Sigmoid colon (tissue), 7 donors: ENCODE results near the gene SGCB. TPM values are rescaled to one million over a fixed set of nuclear protein-coding genes. Genes with fewer than 3 reads are reported as not detected.
A peak's percentile ranks its signal among the peaks of the same experiment; 100 is the strongest.

Experiments used
- DNase-seq: peaks from one replicate; pipeline ENCODE4 v3.0.0-alpha.2; 2019
- H3K27ac ChIP-seq, 4 donors: fragments of 200-600 bp; sonication (generic); one replicate each; pipeline ENCODE4 v1.5.1; 2016 to 2019; ENCODE audit warnings: mild to moderate bottlenecking in 1 of 4
- H3K27me3 ChIP-seq, 3 donors: fragments of 200-600 bp; sonication (generic); one replicate each; pipeline ENCODE4 v1.5.1; 2019; ENCODE audit warnings: mild to moderate bottlenecking in 1 of 3
- H3K36me3 ChIP-seq, 4 donors: fragments of 200-600 bp; sonication (generic); one replicate each; pipeline ENCODE4 v1.5.1; 2016 to 2019
- H3K4me1 ChIP-seq, 4 donors: fragments of 200-600 bp; sonication (generic); one replicate each; pipeline ENCODE4 v1.5.1; 2017 to 2019
- H3K4me3 ChIP-seq, 4 donors: fragments of 200-600 bp; sonication (generic); one replicate each; pipeline ENCODE4 v1.5.1; 2017 to 2019; ENCODE audit warnings: mild to moderate bottlenecking in 2 of 4, moderate library complexity in 1 of 4
- H3K9me3 ChIP-seq, 4 donors: fragments of 200-600 bp in 3 of 4; sonication (generic) in 3 of 4; one replicate each; pipeline versions ENCODE4 v1.5.1 to v1.6.1; 2013 to 2019
- CTCF ChIP-seq, 4 experiments: fragments of 450-650 bp in 3 of 4; fragments of 200-600 bp in 1 of 4; IDR thresholded peaks; one replicate each; pipeline ENCODE4 v1.5.1; 2016 to 2019; ENCODE audit warnings: antibody characterized with exemption in 4 of 4, mild to moderate bottlenecking in 3 of 4, moderate library complexity in 2 of 4
- EP300 ChIP-seq, 4 donors: sonication (generic); formaldehyde crosslinking; IDR thresholded peaks; one replicate each; pipeline ENCODE4 v1.6.1; 2017; ENCODE audit warnings: antibody characterized with exemption in 4 of 4
- POLR2A ChIP-seq, 2 donors: fragments of 450-650 bp; IDR thresholded peaks; one replicate each; pipeline ENCODE4 v1.6.1; 2016; ENCODE audit warnings: antibody characterized with exemption in 2 of 2, mild to moderate bottlenecking in 2 of 2, moderate library complexity in 2 of 2
- POLR2AphosphoS5 ChIP-seq, 4 donors: sonication (generic); formaldehyde crosslinking; IDR thresholded peaks; one replicate each; pipeline ENCODE4 v1.6.1; 2017; ENCODE audit warnings: antibody characterized with exemption in 4 of 4
- WGBS, 2 donors: extraction: QIAGEN DNeasy Blood & Tissue Kit; methylation state at CpG; one replicate each; pipeline ENCODE4 v1.1.7; 2013; 5-methylcytosine and 5-hydroxymethylcytosine counted together
- intact Hi-C: fragments of 100-400 bp; cut with DNase I; formaldehyde crosslinking; loops from one replicate; pipeline ENCODE4 v1.15.1; 2023
- polyA plus RNA-seq, 3 donors: library from polyadenylated mRNA; stranded (reverse); fragments of 200-250 nt; gene quantifications; one replicate each; pipeline ENCODE4 v1.2.3, GENCODE V29; 2013
- total RNA-seq, 4 donors: library from RNA; depleted of rRNA; stranded (reverse); fragments of >200 nt; gene quantifications; one replicate each; pipeline ENCODE4 v1.1.0, GENCODE V29; 2016
- donor health status: healthy with polysubstance abuse.
- donor health status: Bipolar disorder and iron deficiency.
- donor health status: healthy.

The SGCB gene
- total and polyA plus RNA-seq, 7 donors = 3.7 to 92.7 (median 57.7) TPM

GRCh38 chr4:52071791-52072546 is 33.9 kb upstream of the SGCB start:
- no peak for DNase-seq
- no peaks in the 10 kb centered on the region for H3K36me3 ChIP-seq
- H3K4me1 ChIP-seq = peaks cover 0 to 5% (median 0%) of the 10 kb centered on the region in 4 donors
- no peak overlapping the region for H3K4me3 ChIP-seq
- no peak overlapping the region for H3K27ac ChIP-seq
- H3K9me3 ChIP-seq = no peaks in the 10 kb centered on the region
- 49 to 67% methylated on average over 10 of the region's 10 CpGs for WGBS, 2 donors
- intact Hi-C loops = no loop called here
- peaks cover 0 to 15% (median 0%) of the 10 kb centered on the region in 3 donors for H3K27me3 ChIP-seq
- TF ChIP-seq EP300 (IDR thresholded peaks at IDR 0.05) = no peak
- no peak for TF ChIP-seq POLR2A (IDR thresholded peaks at IDR 0.05)
- no peak for TF ChIP-seq CTCF (IDR thresholded peaks at IDR 0.05)
- no peak for TF ChIP-seq POLR2AphosphoS5 (IDR thresholded peaks at IDR 0.05)

GRCh38 chr4:52069571-52069970 is 31.5 kb upstream of the SGCB start:
- Histone ChIP-seq H3K9me3 (no peaks in the 10 kb centered on the region), H3K4me3 (no peak overlapping the region), H3K4me1 (no peaks in the 10 kb centered on the region), H3K36me3 (no peaks in the 10 kb centered on the region), H3K27me3 (no peaks in the 10 kb centered on the region), H3K27ac (no peak overlapping the region)
- no peak for DNase-seq
- no peak for TF ChIP-seq CTCF (IDR thresholded peaks at IDR 0.05)
- TF ChIP-seq POLR2A (IDR thresholded peaks at IDR 0.05) = no peak
- no peak for TF ChIP-seq EP300 (IDR thresholded peaks at IDR 0.05)
- TF ChIP-seq POLR2AphosphoS5 (IDR thresholded peaks at IDR 0.05) = no peak
- intact Hi-C loops = no loop called here
- WGBS, 2 donors = 77 to 84% methylated on average over 1 of the region's 1 CpG

- H3K27ac ChIP-seq = peak overlapping the region in 3 of 4 donors; percentile 3 to 23 (median 15)
- DNase-seq = no peak
- intact Hi-C loops = no loop called here
Measured at GRCh38 chr4:52059372-52059771, 21.3 kb upstream of the SGCB start.

GRCh38 chr4:52058275-52058674 is 20.2 kb upstream of the SGCB start:
- WGBS, 2 donors = 96 to 97% methylated on average over 1 of the region's 1 CpG
- intact Hi-C loops = no loop called here
- H3K27ac ChIP-seq = no peak overlapping the region

More at GRCh38 chr4:52059372-52059771, 21.3 kb upstream of the SGCB start:
- 19 to 65% methylated on average over 3 of the region's 3 CpGs for WGBS, 2 donors
- Histone ChIP-seq H3K36me3 (no peaks in the 10 kb centered on the region), H3K27me3 (no peaks in the 10 kb centered on the region), H3K4me1 (peaks cover 0 to 8% (median 0%) of the 10 kb centered on the region in 4 donors), H3K9me3 (no peaks in the 10 kb centered on the region), H3K4me3 (no peak overlapping the region)
- TF ChIP-seq CTCF (IDR thresholded peaks at IDR 0.05) (no peak), POLR2AphosphoS5 (IDR thresholded peaks at IDR 0.05) (peak in 3 of 4 donors; percentile 6 to 27 (median 27)), EP300 (IDR thresholded peaks at IDR 0.05) (no peak)

More at GRCh38 chr4:52058275-52058674, 20.2 kb upstream of the SGCB start:
- Histone ChIP-seq H3K36me3 (no peaks in the 10 kb centered on the region), H3K27me3 (no peaks in the 10 kb centered on the region), H3K4me3 (no peak overlapping the region), H3K4me1 (peaks cover 0 to 8% (median 0%) of the 10 kb centered on the region in 4 donors), H3K9me3 (no peaks in the 10 kb centered on the region)
- DNase-seq = no peak
- TF ChIP-seq CTCF (IDR thresholded peaks at IDR 0.05) (no peak), POLR2AphosphoS5 (IDR thresholded peaks at IDR 0.05) (no peak), EP300 (IDR thresholded peaks at IDR 0.05) (no peak), POLR2A (IDR thresholded peaks at IDR 0.05) (no peak)
